GM12891 (cell line): ENCODE data around the gene C6orf136.

Experiments
- PAX5 ChIP-seq: IDR thresholded peaks from 2 replicates; pipeline ENCODE4 v1.6.1; 2011; ENCODE audit warnings: low read length, moderate library complexity, mild to moderate bottlenecking; ENCODE audit not compliant: insufficient read depth, severe bottlenecking
- POLR2A ChIP-seq: IDR thresholded peaks from 2 replicates; pipeline ENCODE4 v1.6.1; 2011; ENCODE audit warnings: low read depth, low read length, control low read depth
- POLR2AphosphoS5 ChIP-seq: IDR thresholded peaks from 2 replicates; pipeline ENCODE4 v1.6.1; 2011; ENCODE audit warnings: low read depth, low read length, control low read depth
- POU2F2 ChIP-seq: IDR thresholded peaks from 2 replicates; pipeline ENCODE4 v1.6.1; 2011; ENCODE audit warnings: low read depth, mild to moderate bottlenecking, control low read depth, low read length, moderate library complexity
- SPI1 ChIP-seq: IDR thresholded peaks from 2 replicates; pipeline ENCODE4 v1.6.1; 2011; ENCODE audit warnings: low read depth, low read length, control low read depth
- TAF1 ChIP-seq: IDR thresholded peaks from 2 replicates; pipeline ENCODE4 v1.6.1; 2011; ENCODE audit warnings: low read depth, low read length, control low read depth

DNA sequence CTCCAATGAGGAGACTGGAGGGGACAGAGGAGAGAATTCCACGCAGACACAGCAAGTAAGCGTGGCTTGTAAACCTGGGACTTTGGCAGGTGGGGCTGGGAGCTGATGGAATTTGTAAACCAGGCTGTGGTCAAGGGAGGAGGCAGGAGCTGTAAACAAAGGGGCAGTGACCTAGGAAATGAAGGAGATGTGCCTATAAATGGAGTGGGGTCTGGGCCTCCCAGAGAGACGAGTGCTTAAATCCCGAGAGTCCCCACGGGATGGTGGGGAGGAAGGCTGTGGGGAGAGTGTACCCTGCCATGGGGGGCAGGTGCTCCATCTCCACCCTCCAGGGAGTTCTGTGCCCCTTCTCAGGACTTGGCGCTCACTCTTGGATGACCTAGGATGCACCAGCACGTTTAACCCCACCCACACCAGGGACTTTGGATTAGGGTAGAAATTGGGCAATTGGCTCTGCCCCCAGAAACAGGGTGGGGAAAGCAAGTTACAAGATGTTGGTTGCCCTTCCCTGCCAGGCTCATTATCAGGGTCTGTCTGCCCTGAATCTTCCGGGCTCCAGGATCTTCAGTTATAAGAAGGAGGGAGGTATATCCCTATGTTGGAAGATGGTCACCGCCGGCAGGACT, 29.8 kb downstream of the C6orf136 start:
- TF ChIP-seq POLR2AphosphoS5 (no peak), POLR2A (no peak), POU2F2 (no peak), TAF1 (no peak), PAX5 (no peak), SPI1 (no peak)
